Measurements from ENCODE around the gene RANBP17.

DNA sequence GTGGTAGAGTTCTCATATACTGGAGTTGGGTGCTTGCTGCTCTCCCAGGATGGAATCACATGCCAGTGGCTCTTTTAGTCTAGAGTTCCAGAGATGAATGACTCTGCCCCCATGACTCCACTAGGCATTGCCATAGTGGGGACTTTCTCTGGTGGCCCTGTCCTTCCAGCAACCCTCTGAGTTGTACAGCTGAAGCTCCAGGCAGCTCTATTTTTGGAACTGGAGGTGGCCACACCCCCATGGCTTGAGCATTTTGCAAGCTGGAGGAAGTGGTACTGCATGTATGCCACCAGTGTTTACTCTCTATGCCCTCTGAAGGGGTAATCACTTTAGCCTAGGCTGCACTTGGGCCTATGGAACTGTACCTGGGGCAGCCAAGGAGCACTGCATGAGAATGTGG is 112.6 kb downstream of the RANBP17 start:
- TF ChIP-seq CTCF (IDR thresholded peaks at IDR 0.05), result no peak
- TF ChIP-seq POLR2A (IDR thresholded peaks at IDR 0.05), result no peak

All from lower leg skin (tissue), 3 donors.